Measurements from ENCODE around the gene MYO1E. TPM values are rescaled to one million over a fixed set of nuclear protein-coding genes. Genes with fewer than 3 reads are reported as not detected.

MYO1E gene
- total and polyA plus RNA-seq, 2 of the 4 experiments (the other 2 are of a cell fraction), result 13.4 to 37.3 TPM

GRCh38 chr15:59168536-59168935 is 204.1 kb downstream of the MYO1E start:
- peak; percentile 67 for ATAC-seq (ENCODE audit: low read depth)
- peak overlapping the region; percentile 29; the same call in 1 of the 2 replicates for H3K4ac ChIP-seq (ENCODE audit: low read depth, low read length)
- H2AFZ ChIP-seq (replicated peaks; ENCODE audit: low read length, poor library complexity), result no peak overlapping the region
- peak; percentile 63 for DNase-seq
- WGBS, 2 experiments (ENCODE audit: extremely low coverage in 2 of 2, insufficient read length in 1 of 2), result 100% methylated on average over 1 of the region's 7 CpGs; no CpG with 5 or more reads in 1 of the 2 experiments
- H3K27me3 ChIP-seq (ENCODE audit: control insufficient read depth, insufficient read depth, low read length), result no peaks in the 10 kb centered on the region
- ChIA-PET POLR2A (ENCODE audit: unreplicated experiment) (no interaction called here), CTCF (no interaction called here)
- H3K23ac ChIP-seq (ENCODE audit: low read depth, low read length), result no peak overlapping the region
- H4K91ac ChIP-seq (ENCODE audit: insufficient read depth, low read depth, low read length), result no peak overlapping the region
- in situ Hi-C loops (cut with MboI; ENCODE audit: low sequenced_read_pairs) (no loop called here), intact Hi-C loops (cut with micrococcal nuclease) (loop anchor here (5.0 kb wide), 1 partner anchor 136 kb away; no protein-coding TSS in a partner anchor), dilution Hi-C loops (cut with HindIII; ENCODE audit: low sequenced_read_pairs, unreplicated experiment) (no loop called here)
- BruUV-seq (replicated peaks), result no TSS peak
- H2BK20ac ChIP-seq (ENCODE audit: low read depth, low read length), result no peak overlapping the region
- H3K79me1 ChIP-seq (ENCODE audit: low read depth in 1 of 2, low read length in 2 of 2), result peaks cover 7 to 31% of the 10 kb centered on the region in 2 experiments; a peak in 3 of 4 replicates
- H3K4me1 ChIP-seq (ENCODE audit: control insufficient read depth, insufficient read depth, low read length), result peaks cover 27% of the 10 kb centered on the region
- peaks cover 18% of the 10 kb centered on the region for H3K36me3 ChIP-seq (ENCODE audit: control insufficient read depth, insufficient read depth, low read length)
- no peak overlapping the region; the same call in 1 of the 2 replicates for H3K4me2 ChIP-seq (ENCODE audit: low read depth, low read length)
- no peak overlapping the region; the same call in 1 of the 2 replicates for H2AK5ac ChIP-seq (ENCODE audit: low read depth, low read length)
- no peak overlapping the region for H3K4me3 ChIP-seq (ENCODE audit: insufficient read depth, low read depth, low read length)
- peak overlapping the region; percentile 79; the same call in 1 of the 3 replicates for H2BK15ac ChIP-seq (ENCODE audit: low read depth, low read length)
- H3K9ac ChIP-seq (ENCODE audit: low read depth, low read length), result no peak overlapping the region
- H3K9me1 ChIP-seq (ENCODE audit: insufficient read depth, low read length), result peaks cover 16% of the 10 kb centered on the region
- H4K5ac ChIP-seq (ENCODE audit: low read depth, low read length), result 0 out of 2 replicates have a peak overlapping the region, but pooled peaks have one; percentile 27
- peak overlapping the region; percentile 49; the same call in 1 of the 2 replicates for H3K18ac ChIP-seq (ENCODE audit: low read depth, low read length)
- H3K27ac ChIP-seq (ENCODE audit: insufficient read depth, low read length), result peak overlapping the region; percentile 54
- H4K20me1 ChIP-seq (ENCODE audit: insufficient read depth, low read length), result no peaks in the 10 kb centered on the region
- no peak overlapping the region for H3K14ac ChIP-seq (replicated peaks; ENCODE audit: low read depth, low read length)
- peak overlapping the region in 1 of 2 experiments; percentile 39; a peak in 1 of 4 replicates for H4K8ac ChIP-seq (ENCODE audit: low read depth in 2 of 2, low read length in 2 of 2)
- peak overlapping the region; percentile 61 for H2BK5ac ChIP-seq (ENCODE audit: low read depth, low read length, poor library complexity, severe bottlenecking)
- H2AK9ac ChIP-seq (replicated peaks; ENCODE audit: low read depth, low read length, poor library complexity), result no peak overlapping the region
- H3K56ac ChIP-seq (ENCODE audit: extremely low read depth, insufficient read depth, low read length), result no peak overlapping the region
- no peaks in the 10 kb centered on the region for H3K9me3 ChIP-seq (ENCODE audit: control insufficient read depth, insufficient read depth, low read length)
- TF ChIP-seq FOS (IDR thresholded peaks at IDR 0.05; ENCODE audit: low read depth, low read length) (0 out of 2 replicates have a peak, but pooled peaks have one; percentile 3), RFX5 (IDR thresholded peaks at IDR 0.05; ENCODE audit: low read depth, low read length) (no peak)
- H2BK120ac ChIP-seq (ENCODE audit: low read depth, low read length), result peak overlapping the region; percentile 64; the same call in 1 of the 2 replicates

Data from IMR-90 (cell line).